Measurements from ENCODE around the gene TMBIM1.

The TMBIM1 gene

GRCh38 chr2:218292048-218293014, at the start of gene TMBIM1:
TSS of gene TMBIM1 (minus strand) at chr2:218292503. CDS start at chr2:218282141, 10,362 bp downstream.
- no peak within 1 kb of the TSS for H3K27ac ChIP-seq (ENCODE audit: low read length)
- no peaks in the 10 kb centered on the region for H3K9me3 ChIP-seq (ENCODE audit: control insufficient read depth, insufficient read depth, low read length)
- peak within 1 kb of the TSS; percentile 79; the same call in 1 of the 2 replicates for H3K4me3 ChIP-seq (ENCODE audit: low read length)
- H3K27me3 ChIP-seq (ENCODE audit: control insufficient read depth, insufficient read depth, low read length): no peaks in the 10 kb centered on the region
- H3K4me1 ChIP-seq (ENCODE audit: control insufficient read depth, insufficient read depth, low read length): peaks cover 2% of the 10 kb centered on the region
- H3K36me3 ChIP-seq (ENCODE audit: control insufficient read depth, insufficient read depth, low read length): no peaks in the 10 kb centered on the region
- WGBS (ENCODE audit: insufficient coverage, insufficient read length): no CpG with 5 or more reads among the region's 63 CpGs
- no peak for DNase-seq (ENCODE audit: low read depth, low spot score)

GRCh38 chr2:218341381-218341780, 49.1 kb upstream of the TMBIM1 start:
- Histone ChIP-seq H3K27me3 (ENCODE audit: control insufficient read depth, insufficient read depth, low read length) (no peaks in the 10 kb centered on the region), H3K9me3 (ENCODE audit: control insufficient read depth, insufficient read depth, low read length) (no peaks in the 10 kb centered on the region), H3K36me3 (ENCODE audit: control insufficient read depth, insufficient read depth, low read length) (no peaks in the 10 kb centered on the region), H3K27ac (ENCODE audit: low read length) (no peak overlapping the region), H3K4me1 (ENCODE audit: control insufficient read depth, insufficient read depth, low read length) (no peaks in the 10 kb centered on the region; the same call in 1 of the 2 replicates), H3K4me3 (ENCODE audit: low read length) (no peak overlapping the region)
- no peak for DNase-seq (ENCODE audit: low read depth, low spot score)
- WGBS (ENCODE audit: insufficient coverage, insufficient read length): no CpG with 5 or more reads among the region's 8 CpGs

GRCh38 chr2:218340656-218341055, 48.4 kb upstream of the TMBIM1 start:
- Histone ChIP-seq H3K27ac (ENCODE audit: low read length) (no peak overlapping the region), H3K9me3 (ENCODE audit: control insufficient read depth, insufficient read depth, low read length) (no peaks in the 10 kb centered on the region), H3K27me3 (ENCODE audit: control insufficient read depth, insufficient read depth, low read length) (no peaks in the 10 kb centered on the region), H3K36me3 (ENCODE audit: control insufficient read depth, insufficient read depth, low read length) (no peaks in the 10 kb centered on the region), H3K4me3 (ENCODE audit: low read length) (no peak overlapping the region), H3K4me1 (ENCODE audit: control insufficient read depth, insufficient read depth, low read length) (no peaks in the 10 kb centered on the region; the same call in 1 of the 2 replicates)
- DNase-seq (ENCODE audit: low read depth, low spot score): no peak
- no CpG with 5 or more reads among the region's 9 CpGs for WGBS (ENCODE audit: insufficient coverage, insufficient read length)

- no CpG with 5 or more reads among the region's 3 CpGs for WGBS (ENCODE audit: insufficient coverage, insufficient read length)
- Histone ChIP-seq H3K9me3 (ENCODE audit: control insufficient read depth, insufficient read depth, low read length) (no peaks in the 10 kb centered on the region), H3K4me1 (ENCODE audit: control insufficient read depth, insufficient read depth, low read length) (peaks cover 1% of the 10 kb centered on the region; the same call in 1 of the 2 replicates), H3K27ac (ENCODE audit: low read length) (no peak overlapping the region), H3K36me3 (ENCODE audit: control insufficient read depth, insufficient read depth, low read length) (no peaks in the 10 kb centered on the region), H3K27me3 (ENCODE audit: control insufficient read depth, insufficient read depth, low read length) (no peaks in the 10 kb centered on the region), H3K4me3 (ENCODE audit: low read length) (no peak overlapping the region)
- no peak for DNase-seq (ENCODE audit: low read depth, low spot score)
These were observed 42.2 kb upstream of the TMBIM1 start for GRCh38 chr2:218334531-218334930.

- Histone ChIP-seq H3K4me1 (ENCODE audit: control insufficient read depth, insufficient read depth, low read length) (peaks cover 1% of the 10 kb centered on the region; the same call in 1 of the 2 replicates), H3K27ac (ENCODE audit: low read length) (no peak overlapping the region), H3K4me3 (ENCODE audit: low read length) (no peak overlapping the region), H3K27me3 (ENCODE audit: control insufficient read depth, insufficient read depth, low read length) (no peaks in the 10 kb centered on the region), H3K9me3 (ENCODE audit: control insufficient read depth, insufficient read depth, low read length) (no peaks in the 10 kb centered on the region), H3K36me3 (ENCODE audit: control insufficient read depth, insufficient read depth, low read length) (no peaks in the 10 kb centered on the region)
- no CpG with 5 or more reads among the region's 16 CpGs for WGBS (ENCODE audit: insufficient coverage, insufficient read length)
- DNase-seq (ENCODE audit: low read depth, low spot score): no peak
These were observed 40.8 kb upstream of the TMBIM1 start for GRCh38 chr2:218332920-218333645.

GRCh38 chr2:218332288-218332687, 40.0 kb upstream of the TMBIM1 start:
- no peaks in the 10 kb centered on the region for H3K9me3 ChIP-seq (ENCODE audit: control insufficient read depth, insufficient read depth, low read length)
- WGBS (ENCODE audit: insufficient coverage, insufficient read length): no CpG with 5 or more reads among the region's 1 CpG
- peaks cover 1% of the 10 kb centered on the region; the same call in 1 of the 2 replicates for H3K4me1 ChIP-seq (ENCODE audit: control insufficient read depth, insufficient read depth, low read length)
- no peaks in the 10 kb centered on the region for H3K27me3 ChIP-seq (ENCODE audit: control insufficient read depth, insufficient read depth, low read length)
- H3K4me3 ChIP-seq (ENCODE audit: low read length): no peak overlapping the region
- no peaks in the 10 kb centered on the region for H3K36me3 ChIP-seq (ENCODE audit: control insufficient read depth, insufficient read depth, low read length)
- no peak for DNase-seq (ENCODE audit: low read depth, low spot score)
- no peak overlapping the region for H3K27ac ChIP-seq (ENCODE audit: low read length)

- Histone ChIP-seq H3K9me3 (ENCODE audit: control insufficient read depth, insufficient read depth, low read length) (no peaks in the 10 kb centered on the region), H3K27me3 (ENCODE audit: control insufficient read depth, insufficient read depth, low read length) (no peaks in the 10 kb centered on the region), H3K27ac (ENCODE audit: low read length) (no peak overlapping the region), H3K4me3 (ENCODE audit: low read length) (no peak overlapping the region), H3K4me1 (ENCODE audit: control insufficient read depth, insufficient read depth, low read length) (peaks cover 1% of the 10 kb centered on the region; the same call in 1 of the 2 replicates), H3K36me3 (ENCODE audit: control insufficient read depth, insufficient read depth, low read length) (no peaks in the 10 kb centered on the region)
- WGBS (ENCODE audit: insufficient coverage, insufficient read length): no CpG with 5 or more reads among the region's 8 CpGs
- DNase-seq (ENCODE audit: low read depth, low spot score): no peak
These were observed 39.4 kb upstream of the TMBIM1 start for GRCh38 chr2:218331745-218332144.

GRCh38 chr2:218329826-218330593, 37.7 kb upstream of the TMBIM1 start:
- Histone ChIP-seq H3K27ac (ENCODE audit: low read length) (no peak overlapping the region), H3K4me3 (ENCODE audit: low read length) (no peak overlapping the region), H3K4me1 (ENCODE audit: control insufficient read depth, insufficient read depth, low read length) (peaks cover 5% of the 10 kb centered on the region), H3K27me3 (ENCODE audit: control insufficient read depth, insufficient read depth, low read length) (no peaks in the 10 kb centered on the region), H3K36me3 (ENCODE audit: control insufficient read depth, insufficient read depth, low read length) (no peaks in the 10 kb centered on the region), H3K9me3 (ENCODE audit: control insufficient read depth, insufficient read depth, low read length) (no peaks in the 10 kb centered on the region)
- no peak for DNase-seq (ENCODE audit: low read depth, low spot score)
- WGBS (ENCODE audit: insufficient coverage, insufficient read length): no CpG with 5 or more reads among the region's 8 CpGs

- no peaks in the 10 kb centered on the region for H3K9me3 ChIP-seq (ENCODE audit: control insufficient read depth, insufficient read depth, low read length)
- H3K27me3 ChIP-seq (ENCODE audit: control insufficient read depth, insufficient read depth, low read length): no peaks in the 10 kb centered on the region
- H3K4me3 ChIP-seq (ENCODE audit: low read length): no peak overlapping the region
- no peak overlapping the region for H3K27ac ChIP-seq (ENCODE audit: low read length)
- no peak for DNase-seq (ENCODE audit: low read depth, low spot score)
- no peaks in the 10 kb centered on the region for H3K36me3 ChIP-seq (ENCODE audit: control insufficient read depth, insufficient read depth, low read length)
- peaks cover 7% of the 10 kb centered on the region for H3K4me1 ChIP-seq (ENCODE audit: control insufficient read depth, insufficient read depth, low read length)
- WGBS (ENCODE audit: insufficient coverage, insufficient read length): no CpG with 5 or more reads among the region's 18 CpGs
These were observed 36.9 kb upstream of the TMBIM1 start for GRCh38 chr2:218329027-218329825.
